Endothelial cell of umbilical vein (primary cell): ENCODE results near the gene C16orf90. TPM values are rescaled to one million over a fixed set of nuclear protein-coding genes. Genes with fewer than 3 reads are reported as not detected.
"Not testable (repeated sequence)": the region's sequence is repeated elsewhere in the genome, so short reads cannot be mapped to it uniquely, and the experiment has no call there.

Experiments used
- BruUV-seq: library from RNA; stranded (reverse); fragments of 400-500 nt; replicated peaks from 2 replicates; lab custom pipeline; 2021; lab: Mats Ljungman, UMichigan
- CTCF ChIA-PET: fragments of 300-600, 350-600 bp; sonication (Branson Sonifier 250); formaldehyde crosslinking; loops from one replicate; lab custom pipeline; 2021; ENCODE audit warnings: antibody characterized with exemption, inconsistent platforms; lab: Charles Lee
- POLR2A ChIA-PET: fragments of 300-600, 350-600 bp; sonication (Branson Sonifier 250); formaldehyde crosslinking; loops from one replicate; lab custom pipeline; 2021; ENCODE audit warnings: antibody characterized with exemption, inconsistent platforms; lab: Charles Lee
- DNase-seq: peaks from one replicate; pipeline ENCODE4 v3.0.0-alpha.2; 2011; ENCODE audit warnings: low read depth, low spot score
- FAIRE-seq: peaks from 2 replicates; lab custom pipeline; 2011; peaks lifted over from hg19 to GRCh38; lab: Jason Lieb, UNC
- H2AFZ ChIP-seq: 2 replicates; pipeline ENCODE4 v1.6.0; 2012; ENCODE audit warnings: low read depth, low read length, control low read depth, inconsistent platforms
- H3K27ac ChIP-seq: 2 replicates; pipeline ENCODE4 v1.5.1; 2011; ENCODE audit warnings: low read depth, mild to moderate bottlenecking, control low read depth, low read length, moderate library complexity; ENCODE audit not compliant: insufficient read depth
- H3K27me3 ChIP-seq, 2 experiments: 2 replicates each; pipeline versions ENCODE4 v1.6.0 to v1.6.1; 2011; ENCODE audit warnings: low read length in 2 of 2, mixed read lengths in 1 of 2; ENCODE audit not compliant: control insufficient read depth in 2 of 2, insufficient read depth in 2 of 2
- H3K36me3 ChIP-seq, 2 experiments: 2 replicates in 1 of 2; 3 replicates in 1 of 2; pipeline ENCODE4 v1.5.1; 2011; ENCODE audit warnings: low read length in 2 of 2, mild to moderate bottlenecking in 1 of 2, moderate library complexity in 1 of 2; ENCODE audit not compliant: control insufficient read depth in 2 of 2, insufficient read depth in 2 of 2; ENCODE audit errors: extremely low read depth in 1 of 2
- H3K4me1 ChIP-seq: 3 replicates; pipeline ENCODE4 v1.5.1; 2011; ENCODE audit warnings: mild to moderate bottlenecking, low read length; ENCODE audit not compliant: control insufficient read depth, insufficient read depth; ENCODE audit errors: extremely low read depth
- H3K4me2 ChIP-seq: 2 replicates; pipeline ENCODE4 v1.6.1; 2011; ENCODE audit warnings: low read length, control low read depth, mixed read lengths; ENCODE audit not compliant: insufficient read depth
- H3K4me3 ChIP-seq, 3 experiments: fragments of 200-600 bp in 1 of 3; sonication (generic), shearing (Covaris generic) in 1 of 3; replicated peaks in 1 of 3; 2 replicates each; pipeline ENCODE4 v1.5.1; 2011 to 2016; ENCODE audit warnings: control low read depth in 3 of 3, low read length in 3 of 3, mild to moderate bottlenecking in 2 of 3, inconsistent platforms in 1 of 3, low read depth in 1 of 3, moderate library complexity in 1 of 3; ENCODE audit not compliant: insufficient read depth in 1 of 3
- H3K79me2 ChIP-seq: 2 replicates; pipeline ENCODE4 v1.6.0; 2012; ENCODE audit warnings: low read length, inconsistent platforms; ENCODE audit not compliant: control insufficient read depth, insufficient read depth
- H3K9ac ChIP-seq: replicated peaks from 2 replicates; pipeline ENCODE3; 2011; ENCODE audit warnings: low read length, control low read depth; ENCODE audit not compliant: insufficient read depth; ENCODE audit errors: extremely low read depth
- H3K9me1 ChIP-seq: replicated peaks from 3 replicates; pipeline ENCODE4 v1.6.0; 2011; ENCODE audit warnings: mild to moderate bottlenecking, low read length; ENCODE audit not compliant: control insufficient read depth, insufficient read depth; ENCODE audit errors: extremely low read depth
- H3K9me3 ChIP-seq: replicated peaks from 2 replicates; pipeline ENCODE4 v1.5.1; 2012; ENCODE audit warnings: low read length, inconsistent platforms; ENCODE audit not compliant: control insufficient read depth, insufficient read depth
- H4K20me1 ChIP-seq: replicated peaks from 2 replicates; pipeline ENCODE3; 2011; ENCODE audit warnings: mild to moderate bottlenecking, low read length; ENCODE audit not compliant: control insufficient read depth, insufficient read depth; ENCODE audit errors: extremely low read depth
- FOS ChIP-seq: IDR thresholded peaks from 2 replicates; pipeline ENCODE4 v1.6.1; 2011; ENCODE audit warnings: mild to moderate bottlenecking, low read length, moderate library complexity, borderline replicate concordance; ENCODE audit not compliant: insufficient read depth
- POLR2AphosphoS5 ChIP-seq: IDR thresholded peaks from 2 replicates; pipeline ENCODE4 v1.6.1; 2012; ENCODE audit warnings: low read depth, mild to moderate bottlenecking, control low read depth, low read length, moderate library complexity; ENCODE audit not compliant: insufficient read depth
- dilution Hi-C: fragments of 300-500 bp; cut with MboI; formaldehyde crosslinking; loops from one replicate; pipeline ENCODE4 v1.15.0; 2019; ENCODE audit warnings: low sequenced_read_pairs; ENCODE audit not compliant: extremely low pct_ligation_motif_present
- intact Hi-C: fragments of 100-400 bp; cut with micrococcal nuclease; formaldehyde crosslinking; loops from one replicate; pipeline ENCODE4 v1.10.0; 2022
- polyA plus RNA-seq, 4 experiments: library from polyadenylated mRNA; depleted of rRNA in 3 of 4; stranded (reverse) in 3 of 4; unstranded in 1 of 4; fragments of >200 nt; gene quantifications; 2 replicates each; pipeline versions ENCODE4 v1.2.1 to v1.2.3, GENCODE V29; 2011 to 2012; ENCODE audit warnings: missing spikeins in 1 of 4
- total RNA-seq: library from RNA; stranded (reverse); gene quantifications from 2 replicates; pipeline ENCODE4 v1.2.3, GENCODE V29; 2021
- TF ChIP-seq, protein P1 (sequence below), 2 donors: IDR thresholded peaks; 1 replicate in 1 of 2; 2 replicates in 1 of 2; pipeline ENCODE4 v1.5.1; 2011; ENCODE audit warnings: low read length in 2 of 2, mild to moderate bottlenecking in 2 of 2, moderate library complexity in 2 of 2, control low read depth in 1 of 2, inconsistent platforms in 1 of 2, low read depth in 1 of 2; ENCODE audit not compliant: insufficient read depth in 1 of 2; ENCODE audit errors: extremely low read depth in 1 of 2

The C16orf90 gene
- total and polyA plus RNA-seq, 2 donors (not counting 3 experiments of a cell fraction or from before 2014, with no cell fraction given), result not detected

DNA sequence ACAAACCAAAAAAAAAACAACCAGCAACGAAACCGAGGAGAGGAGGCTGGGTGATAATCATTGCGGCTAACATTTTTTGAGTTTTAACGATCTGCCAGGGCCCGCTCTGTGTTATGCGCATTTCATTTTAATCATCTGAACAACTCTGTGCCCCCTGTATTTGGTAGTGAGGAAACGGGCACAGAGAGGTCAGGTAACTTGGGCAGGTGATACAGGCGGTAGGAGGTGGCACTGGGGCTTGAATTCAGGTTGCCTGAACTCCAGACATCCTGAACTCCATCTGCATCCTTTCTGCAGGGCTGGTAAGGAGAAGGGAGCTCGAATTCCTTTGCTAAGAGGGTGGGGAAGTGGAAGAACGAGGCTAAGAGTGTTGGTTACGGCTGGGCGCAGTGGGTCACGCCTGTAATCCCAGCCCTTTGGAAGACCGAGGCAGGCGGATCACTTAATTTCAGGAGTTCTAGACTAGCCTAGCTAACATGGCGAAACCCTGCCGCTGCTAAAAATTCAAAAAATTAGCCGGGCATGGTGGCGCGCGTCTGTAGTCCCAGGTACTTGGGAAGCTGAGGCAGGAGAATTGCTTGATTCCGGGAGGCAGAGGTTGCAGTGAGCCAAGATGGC lies 6.6 kb upstream of the C16orf90 start:
- intact Hi-C loops, result loop anchor here (2.0 to 5.0 kb wide), 4 partner anchors 137 to 750 kb away; partner anchors contain the start of gene SRRM2
- no peak overlapping the region for H2AFZ ChIP-seq
- CTCF ChIA-PET, result interaction anchor here (0.7 to 1.7 kb wide), 6 partner anchors 17 to 372 kb away, joined by 3 to 12 read pairs (median 3); partner anchors contain the start of genes TIGD7 and ZNF75A

DNA sequence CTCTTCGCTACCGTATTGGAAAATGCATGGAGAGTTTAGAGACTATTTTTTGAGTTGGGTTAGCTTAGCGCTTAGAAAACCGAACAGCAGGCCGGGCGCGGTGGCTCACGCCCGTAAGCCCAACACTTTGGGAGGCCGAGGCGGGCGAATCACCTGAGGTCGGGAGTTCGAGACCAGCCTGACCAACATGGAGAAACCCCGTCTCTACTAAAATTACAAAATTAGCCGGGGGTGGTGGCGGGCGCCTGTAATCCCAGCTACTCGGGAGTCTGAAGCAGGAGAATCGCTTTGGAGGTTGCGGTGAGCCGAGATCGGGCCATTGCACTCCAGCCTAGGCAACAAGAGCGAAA lies 6.1 kb upstream of the C16orf90 start:
- peak overlapping the region; percentile 61 to 88 (median 63) for H3K4me3 ChIP-seq
- peak overlapping the region; percentile 43 for H3K9ac ChIP-seq
- CTCF ChIA-PET, result interaction anchor here (0.7 to 1.7 kb wide), 7 partner anchors 16 to 372 kb away, joined by 3 to 12 read pairs (median 3); partner anchors contain the start of genes TIGD7 and ZNF75A
- peak overlapping the region; percentile 65 for H3K4me2 ChIP-seq
- H3K27me3 ChIP-seq, DNase-seq, H3K9me3 ChIP-seq, H3K79me2 ChIP-seq, H3K4me1 ChIP-seq, H3K36me3 ChIP-seq, FAIRE-seq, dilution Hi-C loops, BruUV-seq, H4K20me1 ChIP-seq, H3K9me1 ChIP-seq: not testable (repeated sequence)
- POLR2A ChIA-PET, result interaction anchor here (0.7 kb wide), 1 partner anchor 101 kb away, joined by 3 read pairs; the partner anchor contains the start of gene ZSCAN32
- intact Hi-C loops, result loop anchor here (2.0 to 5.0 kb wide), 4 partner anchors 137 to 749 kb away; partner anchors contain the start of gene SRRM2
- peak overlapping the region; percentile 32 for H3K27ac ChIP-seq
- peak overlapping the region; percentile 90 for H2AFZ ChIP-seq

More for the DNA sequence above, 6.6 kb upstream of the C16orf90 start:
- Histone ChIP-seq H3K79me2 (peaks cover 4% of the 10 kb centered on the region), H3K4me1 (peaks cover 5% of the 10 kb centered on the region), H3K9ac (peak overlapping the region; percentile 43), H3K4me2 (peak overlapping the region; percentile 65), H3K9me3 (no peaks in the 10 kb centered on the region), H3K4me3 (peak overlapping the region in 2 of 3 experiments; percentile 61 to 88), H3K27me3 (no peaks in the 10 kb centered on the region), H4K20me1 (no peaks in the 10 kb centered on the region), H3K36me3 (no peaks in the 10 kb centered on the region), H3K9me1 (no peaks in the 10 kb centered on the region), H3K27ac (no peak overlapping the region)
- BruUV-seq, result no TSS peak
- dilution Hi-C loops, result no loop called here
- DNase-seq (no peak), FAIRE-seq (no peak)
- POLR2A ChIA-PET, result interaction anchor here (0.7 kb wide), 1 partner anchor 101 kb away, joined by 3 read pairs; the partner anchor contains the start of gene ZSCAN32
- no peak for TF ChIP-seq FOS
- no peak for TF ChIP-seq POLR2AphosphoS5
- TF ChIP-seq, protein P1, sequence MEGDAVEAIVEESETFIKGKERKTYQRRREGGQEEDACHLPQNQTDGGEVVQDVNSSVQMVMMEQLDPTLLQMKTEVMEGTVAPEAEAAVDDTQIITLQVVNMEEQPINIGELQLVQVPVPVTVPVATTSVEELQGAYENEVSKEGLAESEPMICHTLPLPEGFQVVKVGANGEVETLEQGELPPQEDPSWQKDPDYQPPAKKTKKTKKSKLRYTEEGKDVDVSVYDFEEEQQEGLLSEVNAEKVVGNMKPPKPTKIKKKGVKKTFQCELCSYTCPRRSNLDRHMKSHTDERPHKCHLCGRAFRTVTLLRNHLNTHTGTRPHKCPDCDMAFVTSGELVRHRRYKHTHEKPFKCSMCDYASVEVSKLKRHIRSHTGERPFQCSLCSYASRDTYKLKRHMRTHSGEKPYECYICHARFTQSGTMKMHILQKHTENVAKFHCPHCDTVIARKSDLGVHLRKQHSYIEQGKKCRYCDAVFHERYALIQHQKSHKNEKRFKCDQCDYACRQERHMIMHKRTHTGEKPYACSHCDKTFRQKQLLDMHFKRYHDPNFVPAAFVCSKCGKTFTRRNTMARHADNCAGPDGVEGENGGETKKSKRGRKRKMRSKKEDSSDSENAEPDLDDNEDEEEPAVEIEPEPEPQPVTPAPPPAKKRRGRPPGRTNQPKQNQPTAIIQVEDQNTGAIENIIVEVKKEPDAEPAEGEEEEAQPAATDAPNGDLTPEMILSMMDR (IDR thresholded peaks at IDR 0.05; ENCODE audit: extremely low read depth in 1 of 2, insufficient read depth in 1 of 2, low read depth in 1 of 2, low read length in 2 of 2), result no peak
